Suprapubic skin (tissue), 4 donors: ENCODE results near the gene CARS2. TPM values are rescaled to one million over a fixed set of nuclear protein-coding genes. Genes with fewer than 3 reads are reported as not detected.
"Not testable (repeated sequence)": the region's sequence is repeated elsewhere in the genome, so short reads cannot be mapped to it uniquely, and the experiment has no call there.

ENCODE experiments used
- DNase-seq, 2 donors: peaks; one replicate each; pipeline ENCODE4 v3.0.0-alpha.2; 2019; ENCODE audit warnings: low spot score in 2 of 2
- H3K27ac ChIP-seq: fragments of 200-600 bp; sonication (generic); one replicate; pipeline ENCODE4 v1.5.1; 2019
- H3K27me3 ChIP-seq: fragments of 200-600 bp; sonication (generic); one replicate; pipeline ENCODE4 v1.5.1; 2019
- H3K36me3 ChIP-seq: fragments of 200-600 bp; sonication (generic); one replicate; pipeline ENCODE4 v1.5.1; 2019
- H3K4me1 ChIP-seq: fragments of 200-600 bp; sonication (generic); one replicate; pipeline ENCODE4 v1.5.1; 2019
- H3K4me3 ChIP-seq: fragments of 200-600 bp; sonication (generic); one replicate; pipeline ENCODE4 v1.5.1; 2019; ENCODE audit warnings: mild to moderate bottlenecking
- H3K9me3 ChIP-seq: fragments of 200-600 bp; sonication (generic); one replicate; pipeline ENCODE4 v1.5.1; 2019
- EP300 ChIP-seq: sonication (generic); formaldehyde crosslinking; IDR thresholded peaks from one replicate; pipeline ENCODE4 v1.6.1; 2017; ENCODE audit warnings: antibody characterized with exemption
- POLR2A ChIP-seq, 2 donors: fragments of 450-650 bp; IDR thresholded peaks; one replicate each; pipeline ENCODE4 v1.6.1; 2017; ENCODE audit warnings: antibody characterized with exemption in 2 of 2, mild to moderate bottlenecking in 2 of 2, moderate library complexity in 2 of 2
- POLR2AphosphoS5 ChIP-seq, 3 donors: sonication (generic); formaldehyde crosslinking; IDR thresholded peaks; one replicate each; pipeline ENCODE4 v1.6.1; 2017; ENCODE audit warnings: antibody characterized with exemption in 3 of 3
- WGBS: methylation state at CpG from one replicate; pipeline ENCODE4 v1.1.5; 2018; 5-methylcytosine and 5-hydroxymethylcytosine counted together
- total RNA-seq, 4 donors: library from RNA; depleted of rRNA; stranded (reverse); fragments of >200 nt; gene quantifications; one replicate each; pipeline ENCODE4 v1.1.0, GENCODE V29; 2016
- TF ChIP-seq, protein P1 (sequence below), 2 donors: fragments of 200-600 bp in 1 of 2; fragments of 450-650 bp in 1 of 2; sonication (generic) in 1 of 2; IDR thresholded peaks; one replicate each; pipeline ENCODE4 v1.5.1; 2016 to 2019; ENCODE audit warnings: antibody characterized with exemption in 2 of 2, mild to moderate bottlenecking in 1 of 2, moderate library complexity in 1 of 2

CARS2 gene
- total RNA-seq, 4 donors from 2014 or later, result 35.1 to 130 (median 80.9) TPM

DNA sequence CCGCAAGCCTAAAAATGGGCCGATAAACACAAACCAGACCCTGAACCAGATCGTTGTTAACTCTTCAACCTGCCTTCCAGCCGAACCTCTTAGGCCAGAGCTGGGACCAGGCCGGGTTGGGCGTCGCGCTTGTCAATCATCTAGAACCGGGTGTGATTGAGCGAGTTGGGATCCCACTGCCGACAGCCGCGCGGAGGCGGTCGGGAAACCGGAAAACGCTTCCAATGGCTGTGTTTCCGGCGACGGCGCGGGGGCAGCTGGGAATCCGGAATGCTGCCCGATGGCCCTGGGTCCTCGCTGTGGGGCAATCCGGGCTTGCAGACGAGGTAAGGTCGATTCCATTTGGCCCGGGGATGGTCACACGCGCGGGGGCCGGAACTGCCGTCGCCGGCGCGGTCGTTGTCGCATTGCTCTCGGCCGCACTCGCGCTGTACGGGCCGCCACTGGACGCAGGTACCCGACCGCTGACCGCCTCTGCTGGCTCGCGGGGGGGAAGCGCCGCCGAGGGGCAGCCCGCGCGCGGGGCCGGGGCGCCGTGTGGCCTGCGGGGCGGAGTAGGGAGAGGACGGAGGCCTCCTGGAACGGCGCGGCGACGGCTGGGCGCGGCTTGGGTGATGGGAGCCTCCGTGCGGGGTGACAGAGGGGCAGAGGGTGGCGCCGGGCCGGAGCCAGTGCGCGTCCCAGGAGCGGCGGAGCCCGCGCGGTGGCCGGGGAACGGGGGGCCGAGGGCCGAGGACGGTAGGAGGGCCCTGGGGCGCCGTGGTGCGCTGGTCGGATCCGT, 90.4 kb downstream of the CARS2 start, which contains the start of gene NAXD:
Gene NAXD, plus strand, starts transcription at position 224 of the 781 bp plus-strand sequence. Its CDS starts 57 bp downstream, at position 281.
- peaks cover 28% of the 10 kb centered on the region for H3K4me1 ChIP-seq
- H3K4me3 ChIP-seq, result peak within 1 kb of the TSS; percentile 98
- H3K9me3 ChIP-seq, result no peaks in the 10 kb centered on the region
- H3K27ac ChIP-seq, result peak within 1 kb of the TSS; percentile 92
- DNase-seq, result peak; percentile 93 to 95
- H3K36me3 ChIP-seq, result no peaks in the 10 kb centered on the region
- TF ChIP-seq POLR2A (IDR thresholded peaks at IDR 0.05) (peak in 1 of 2 donors; percentile 51), POLR2AphosphoS5 (IDR thresholded peaks at IDR 0.05) (peak in 2 of 3 donors; percentile 35 to 60), EP300 (no peak)
- TF ChIP-seq, protein P1, sequence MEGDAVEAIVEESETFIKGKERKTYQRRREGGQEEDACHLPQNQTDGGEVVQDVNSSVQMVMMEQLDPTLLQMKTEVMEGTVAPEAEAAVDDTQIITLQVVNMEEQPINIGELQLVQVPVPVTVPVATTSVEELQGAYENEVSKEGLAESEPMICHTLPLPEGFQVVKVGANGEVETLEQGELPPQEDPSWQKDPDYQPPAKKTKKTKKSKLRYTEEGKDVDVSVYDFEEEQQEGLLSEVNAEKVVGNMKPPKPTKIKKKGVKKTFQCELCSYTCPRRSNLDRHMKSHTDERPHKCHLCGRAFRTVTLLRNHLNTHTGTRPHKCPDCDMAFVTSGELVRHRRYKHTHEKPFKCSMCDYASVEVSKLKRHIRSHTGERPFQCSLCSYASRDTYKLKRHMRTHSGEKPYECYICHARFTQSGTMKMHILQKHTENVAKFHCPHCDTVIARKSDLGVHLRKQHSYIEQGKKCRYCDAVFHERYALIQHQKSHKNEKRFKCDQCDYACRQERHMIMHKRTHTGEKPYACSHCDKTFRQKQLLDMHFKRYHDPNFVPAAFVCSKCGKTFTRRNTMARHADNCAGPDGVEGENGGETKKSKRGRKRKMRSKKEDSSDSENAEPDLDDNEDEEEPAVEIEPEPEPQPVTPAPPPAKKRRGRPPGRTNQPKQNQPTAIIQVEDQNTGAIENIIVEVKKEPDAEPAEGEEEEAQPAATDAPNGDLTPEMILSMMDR (IDR thresholded peaks at IDR 0.05), result no peak
- no peaks in the 10 kb centered on the region for H3K27me3 ChIP-seq
- 4% methylated on average over 20 of the region's 95 CpGs for WGBS

DNA sequence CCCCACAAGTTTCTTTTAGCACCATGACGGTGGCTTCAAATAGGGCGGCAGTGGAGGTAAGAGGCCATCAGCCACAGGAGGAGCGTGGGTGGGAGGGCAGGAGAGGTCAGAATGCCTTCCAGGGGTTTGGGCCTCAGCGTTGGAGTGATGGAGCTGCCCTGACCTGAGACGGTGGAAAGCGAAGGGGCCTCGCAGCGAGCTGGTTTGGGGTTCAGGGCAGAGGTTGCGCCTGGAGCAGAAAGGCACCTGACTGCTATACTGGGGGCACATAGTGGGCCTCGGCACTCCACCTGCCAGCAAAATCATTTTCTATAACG, 91.0 kb downstream of the CARS2 start:
- H3K36me3 ChIP-seq, result no peaks in the 10 kb centered on the region
- H3K4me1 ChIP-seq, result peaks cover 28% of the 10 kb centered on the region
- peak overlapping the region; percentile 92 for H3K27ac ChIP-seq
- no peaks in the 10 kb centered on the region for H3K27me3 ChIP-seq
- DNase-seq, result peak in 1 of 2 donors; percentile 71
- no peaks in the 10 kb centered on the region for H3K9me3 ChIP-seq
- 88% methylated on average over 11 of the region's 11 CpGs for WGBS
- TF ChIP-seq POLR2A (IDR thresholded peaks at IDR 0.05) (no peak), EP300 (peak; percentile 23), POLR2AphosphoS5 (IDR thresholded peaks at IDR 0.05) (no peak)
- TF ChIP-seq, protein P1 (IDR thresholded peaks at IDR 0.05), result no peak
- H3K4me3 ChIP-seq, result peak overlapping the region; percentile 98

DNA sequence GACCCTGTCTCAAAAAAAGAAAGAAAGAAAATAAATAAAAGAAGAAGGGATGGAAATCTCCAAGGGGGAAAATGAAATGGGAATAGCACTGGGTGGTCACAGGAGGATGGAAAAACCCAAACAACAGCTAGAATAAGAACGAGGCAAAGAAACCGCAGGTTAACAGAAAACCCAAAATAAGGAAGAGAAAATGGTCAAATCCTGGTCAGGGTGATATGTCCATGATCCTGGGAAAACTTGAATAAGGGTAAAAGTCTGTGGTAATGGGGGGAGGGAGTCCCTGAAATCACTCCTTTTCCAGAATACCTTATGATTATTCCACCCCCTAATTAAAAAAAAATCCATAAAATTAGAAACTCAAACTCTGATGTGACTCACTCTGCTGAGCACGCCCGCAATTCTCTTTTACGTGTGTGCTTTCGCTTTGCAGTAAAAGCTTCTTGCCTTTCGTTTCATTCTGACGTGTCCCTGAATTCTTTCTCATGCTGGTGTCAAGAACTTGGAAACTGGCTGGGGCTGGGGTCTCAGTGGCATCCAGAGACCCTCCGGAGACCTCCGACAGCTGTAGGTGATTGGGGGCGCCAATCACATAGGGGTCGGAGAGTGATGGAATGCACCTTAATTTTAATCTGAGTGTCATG, 94.8 kb downstream of the CARS2 start:
- TF ChIP-seq, protein P1 (IDR thresholded peaks at IDR 0.05), result no peak
- TF ChIP-seq POLR2AphosphoS5 (IDR thresholded peaks at IDR 0.05) (no peak), POLR2A (IDR thresholded peaks at IDR 0.05) (no peak), EP300 (no peak)
- 62% methylated on average over 12 of the region's 12 CpGs for WGBS
- H3K27ac ChIP-seq, result no peak overlapping the region

DNA sequence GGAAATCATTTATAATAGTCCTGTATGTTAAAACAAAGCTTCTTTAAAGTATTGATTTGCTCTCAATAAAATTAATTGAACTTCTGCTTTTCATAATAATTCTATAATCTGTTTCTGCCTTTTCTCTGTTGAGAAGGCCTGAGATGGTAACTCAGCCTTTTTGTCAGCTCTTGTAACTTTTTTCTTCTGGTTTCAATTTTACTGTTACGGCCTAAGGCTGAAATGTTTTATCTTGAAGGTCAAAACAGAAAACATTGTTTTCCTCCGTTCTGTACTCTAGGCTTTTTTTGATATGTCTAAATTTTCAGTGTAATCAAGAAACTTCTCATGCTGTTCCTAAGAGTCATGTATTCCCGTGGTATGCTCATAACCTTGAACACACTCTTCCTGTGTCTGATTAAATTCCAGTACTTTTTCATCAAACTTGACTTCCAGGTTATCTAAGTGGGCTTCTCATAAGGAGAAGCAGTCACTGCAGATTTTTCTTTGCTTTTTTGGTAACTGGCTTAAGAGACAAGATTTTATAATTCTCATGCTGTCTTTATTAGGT, 98.2 kb downstream of the CARS2 start:
- Histone ChIP-seq H3K36me3 (no peaks in the 10 kb centered on the region), H3K9me3 (no peaks in the 10 kb centered on the region), H3K27ac (no peak overlapping the region), H3K4me3 (no peak overlapping the region), H3K27me3 (no peaks in the 10 kb centered on the region), H3K4me1 (peaks cover 5% of the 10 kb centered on the region)
- no peak for DNase-seq
- TF ChIP-seq EP300, result no peak
- TF ChIP-seq, protein P1 (IDR thresholded peaks at IDR 0.05), result no peak
- TF ChIP-seq POLR2A (IDR thresholded peaks at IDR 0.05), result no peak
- TF ChIP-seq POLR2AphosphoS5 (IDR thresholded peaks at IDR 0.05), result no peak
- WGBS, result 74% methylated on average over 3 of the region's 3 CpGs

More for the DNA sequence above, 94.8 kb downstream of the CARS2 start:
- Histone ChIP-seq H3K4me3 (peak overlapping the region; percentile 5), H3K9me3 (no peaks in the 10 kb centered on the region), H3K4me1 (peaks cover 10% of the 10 kb centered on the region), H3K36me3 (no peaks in the 10 kb centered on the region), H3K27me3 (no peaks in the 10 kb centered on the region)
- no peak for DNase-seq

DNA sequence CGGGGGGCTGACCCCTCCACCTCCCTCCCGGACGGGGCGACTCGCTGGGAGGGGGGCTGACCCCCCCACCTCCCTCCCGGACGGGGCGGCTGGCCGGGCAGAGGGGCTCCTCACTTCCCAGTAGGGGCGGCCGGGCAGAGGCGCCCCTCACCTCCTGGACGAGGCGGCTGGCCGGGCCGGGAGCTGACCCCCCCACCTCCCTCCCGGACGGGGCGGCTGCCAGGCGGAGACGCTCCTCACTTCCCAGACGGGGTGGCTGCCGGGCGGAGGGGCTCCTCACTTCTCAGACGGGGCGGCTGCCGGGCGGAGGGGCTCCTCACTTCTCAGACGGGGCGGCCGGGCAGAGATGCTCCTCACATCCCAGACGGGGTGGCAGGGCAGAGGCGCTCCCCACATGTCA, 99.6 kb downstream of the CARS2 start:
- H3K27me3 ChIP-seq, DNase-seq, H3K4me1 ChIP-seq, H3K9me3 ChIP-seq, H3K36me3 ChIP-seq, H3K27ac ChIP-seq, H3K4me3 ChIP-seq: not testable (repeated sequence)
- WGBS, result 80% methylated on average over 1 of the region's 33 CpGs
